K562 (cell line): ENCODE results near the gene PRKAG1. TPM values are rescaled to one million over a fixed set of nuclear protein-coding genes. Genes with fewer than 3 reads are reported as not detected.

Experiments used
- ATAC-seq: fragments of 200-7000 bp; cut with Tn5 transposase; 3 replicates; pipeline ENCODE4 v1.9.1; 2020; ENCODE audit warnings: moderate library complexity
- BruUV-seq: library from RNA; stranded (reverse); fragments of 400-500 nt; replicated peaks from 2 replicates; lab custom pipeline; 2021; lab: Mats Ljungman, UMichigan
- CTCF ChIA-PET: fragments of 300-600 bp; formaldehyde crosslinking; extraction: SDS; loops from one replicate; lab custom pipeline; 2021; ENCODE audit warnings: low intra/inter-chr PET ratio; lab: Yijun Ruan, JAX
- POLR2A ChIA-PET: fragments of 300-600, 350-650 bp; sonication (Branson Sonifier 250); formaldehyde crosslinking; extraction: SDS; loops from one replicate; lab custom pipeline; 2021; ENCODE audit warnings: antibody characterized with exemption, inconsistent platforms; lab: Yijun Ruan, JAX
- DNase-seq, 4 experiments: peaks; one replicate each; pipeline versions ENCODE4 v3.0.0 to v3.0.0-alpha.2; 2011 to 2018; ENCODE audit warnings: low spot score in 3 of 4, mixed read lengths in 3 of 4; ENCODE audit errors: extremely low read depth in 1 of 4
- FAIRE-seq: peaks from 2 replicates; lab custom pipeline; 2011; peaks lifted over from hg19 to GRCh38; lab: Jason Lieb, UNC
- H2AFZ ChIP-seq: 2 replicates; pipeline ENCODE4 v1.6.0; 2011; ENCODE audit warnings: low read depth, low read length, control low read depth, inconsistent platforms
- H3K27ac ChIP-seq: fragments of 200-600 bp; 3 replicates; pipeline ENCODE4 v1.8.0; 2011; ENCODE audit warnings: low read depth, mild to moderate bottlenecking, control low read depth, inconsistent platforms, low read length, moderate library complexity, mixed read lengths; ENCODE audit errors: extremely low read depth
- H3K27me3 ChIP-seq, 2 experiments: fragments of 300-600 bp in 1 of 2; 2 replicates in 1 of 2; 3 replicates in 1 of 2; pipeline versions ENCODE4 v1.6.0 to v1.8.0; 2011; ENCODE audit warnings: inconsistent platforms in 2 of 2, low read length in 2 of 2, mild to moderate bottlenecking in 1 of 2, mixed read lengths in 1 of 2, moderate library complexity in 1 of 2; ENCODE audit not compliant: control insufficient read depth in 2 of 2, insufficient read depth in 2 of 2
- H3K36me3 ChIP-seq: fragments of 300-600 bp; 3 replicates; pipeline ENCODE4 v1.8.0; 2011; ENCODE audit warnings: mild to moderate bottlenecking, low read length, inconsistent platforms; ENCODE audit not compliant: control insufficient read depth, insufficient read depth
- H3K4me1 ChIP-seq, 2 experiments: fragments of 200-600 bp in 1 of 2; replicated peaks in 1 of 2; 2 replicates in 1 of 2; 3 replicates in 1 of 2; pipeline versions ENCODE4 v1.5.1 to v1.8.0; 2011; ENCODE audit warnings: inconsistent platforms in 2 of 2, low read length in 2 of 2, mild to moderate bottlenecking in 1 of 2, mixed read lengths in 1 of 2, moderate library complexity in 1 of 2; ENCODE audit not compliant: control insufficient read depth in 2 of 2, insufficient read depth in 2 of 2
- H3K4me2 ChIP-seq: 2 replicates; pipeline ENCODE4 v1.6.1; 2011; ENCODE audit warnings: low read length, control low read depth, inconsistent platforms, mixed read lengths; ENCODE audit not compliant: insufficient read depth
- H3K4me3 ChIP-seq: fragments of 200-600 bp; sonication (generic), shearing (Covaris generic); 2 replicates; pipeline ENCODE4 v1.5.1; 2016; ENCODE audit warnings: control low read depth, inconsistent platforms
- H3K79me2 ChIP-seq: fragments of 200-600 bp; 3 replicates; pipeline ENCODE4 v1.8.0; 2011; ENCODE audit warnings: low read length, inconsistent platforms; ENCODE audit not compliant: control insufficient read depth, insufficient read depth
- H3K9ac ChIP-seq, 2 experiments: 2 replicates each; pipeline versions ENCODE4 v1.6.0 to v1.6.1; 2011; ENCODE audit warnings: low read depth in 2 of 2, low read length in 2 of 2, control low read depth in 1 of 2, inconsistent platforms in 1 of 2, mild to moderate bottlenecking in 1 of 2, mixed read lengths in 1 of 2; ENCODE audit not compliant: insufficient read depth in 1 of 2
- H3K9me1 ChIP-seq: one replicate; pipeline ENCODE4 v1.6.0; 2011; ENCODE audit warnings: inconsistent platforms, mild to moderate bottlenecking, low read length, moderate library complexity; ENCODE audit not compliant: control insufficient read depth, insufficient read depth
- H3K9me3 ChIP-seq: replicated peaks from 2 replicates; pipeline ENCODE4 v1.5.1; 2011; ENCODE audit warnings: low read depth, low read length, inconsistent platforms; ENCODE audit not compliant: control insufficient read depth, insufficient read depth
- H4K20me1 ChIP-seq: replicated peaks from 2 replicates; pipeline ENCODE4 v1.6.1; 2011; ENCODE audit warnings: low read length, inconsistent platforms, mixed read lengths; ENCODE audit not compliant: control insufficient read depth, insufficient read depth
- BRF1 ChIP-seq: IDR thresholded peaks from 3 replicates; pipeline ENCODE4 v1.6.1; 2011; ENCODE audit warnings: borderline replicate concordance, mild to moderate bottlenecking; ENCODE audit not compliant: insufficient read length; ENCODE audit errors: extremely low read depth
- CBX2 ChIP-seq: fragments of 200-600 bp; sonication (generic); IDR thresholded peaks from one replicate; pipeline ENCODE4 v1.6.1; 2012; ENCODE audit warnings: mild to moderate bottlenecking, low read length, inconsistent platforms; ENCODE audit not compliant: insufficient read depth, poor library complexity, severe bottlenecking
- CHD4 ChIP-seq: fragments of 200-600 bp; sonication (generic); IDR thresholded peaks from 3 replicates; pipeline ENCODE4 v1.6.1; 2012; ENCODE audit warnings: low read depth, mild to moderate bottlenecking, mixed read lengths, low read length, inconsistent platforms; ENCODE audit not compliant: insufficient read depth, insufficient replicate concordance, poor library complexity, severe bottlenecking
- CREB3L1 ChIP-seq: fragments of 450-650 bp; IDR thresholded peaks from 2 replicates; pipeline ENCODE4 v1.6.1; 2014; ENCODE audit warnings: low read depth, mild to moderate bottlenecking, moderate library complexity, borderline replicate concordance
- GABPB1 ChIP-seq: sonication (generic); formaldehyde crosslinking; IDR thresholded peaks from 2 replicates; pipeline ENCODE4 v1.8.0; 2022; ENCODE audit warnings: mild to moderate bottlenecking, missing genetic modification reagents
- JUNB ChIP-seq: fragments of 450-650 bp; formaldehyde crosslinking; conservative IDR thresholded peaks from 2 replicates; pipeline ENCODE4 v1.4.0; 2020; ENCODE audit warnings: mild to moderate bottlenecking
- NR2C2 ChIP-seq, 2 experiments: fragments of 200-800 bp in 1 of 2; sonication (Bioruptor generic) in 1 of 2; sonication (generic) in 1 of 2; formaldehyde crosslinking in 1 of 2; IDR thresholded peaks; 2 replicates each; pipeline versions ENCODE4 v1.6.1 to v1.8.0; 2016 to 2022; ENCODE audit warnings: mild to moderate bottlenecking in 1 of 2, missing compliant biosample characterization in 1 of 2, missing genetic modification characterization in 1 of 2, missing genetic modification reagents in 1 of 2
- POLR2A ChIP-seq: fragments of 450-650 bp; conservative IDR thresholded peaks from 2 replicates; pipeline ENCODE4 v1.6.1; 2016
- YBX1 ChIP-seq: fragments of 450-650 bp; IDR thresholded peaks from 2 replicates; pipeline ENCODE4 v1.7.1; 2016; ENCODE audit warnings: mild to moderate bottlenecking
- ZBTB34 ChIP-seq: fragments of 250-450 bp; sonication (Bioruptor Pico); IDR thresholded peaks from 2 replicates; pipeline ENCODE4 v1.8.0; 2021; ENCODE audit warnings: mild to moderate bottlenecking, moderate library complexity
- ZNF224 ChIP-seq: sonication (generic); formaldehyde crosslinking; IDR thresholded peaks from 2 replicates; pipeline ENCODE4 v1.8.0; 2022; ENCODE audit warnings: mild to moderate bottlenecking, missing genetic modification reagents
- ZNF444 ChIP-seq: fragments of 250-450 bp; sonication (Bioruptor Pico); IDR thresholded peaks from 2 replicates; pipeline ENCODE4 v1.4.0; 2020; ENCODE audit warnings: mild to moderate bottlenecking, moderate library complexity
- ZNF551 ChIP-seq: fragments of 250-450 bp; sonication (Bioruptor Pico); IDR thresholded peaks from 2 replicates; pipeline ENCODE4 v1.5.0; 2021; ENCODE audit warnings: mild to moderate bottlenecking, moderate library complexity
- WGBS: fragments of 100-300 bp; shearing (Covaris generic); methylation state at CpG from one replicate; pipeline ENCODE4 v1.1.6; 2016; ENCODE audit warnings: low coverage, mixed read lengths; ENCODE audit not compliant: insufficient coverage; ENCODE audit errors: missing lambda C conversion rate; 5-methylcytosine and 5-hydroxymethylcytosine counted together
- in situ Hi-C: fragments of 300-500 bp; cut with MboI; formaldehyde crosslinking; loops from 4 replicates; pipeline ENCODE4 v1.15.0; 2018; ENCODE audit warnings: inconsistent platforms, mixed read lengths
- intact Hi-C: fragments of 100-400 bp; cut with micrococcal nuclease; formaldehyde crosslinking; loops from 2 replicates; pipeline ENCODE4 v1.14.2; 2022
- polyA plus RNA-seq, 8 experiments: library from polyadenylated mRNA; depleted of rRNA in 4 of 8; stranded (reverse) in 5 of 8; unstranded in 3 of 8; fragments of >200 nt; fragmentation: Nextera tagmentation in 2 of 8; fragmentation: Illumina TruSeq in 1 of 8; extraction: Ambion mirVana in 2 of 8; extraction: Trizol in 1 of 8; gene quantifications; 2 replicates each; pipeline versions ENCODE4 v1.2.1 to v1.2.3, GENCODE V29; 2011 to 2014; ENCODE audit warnings: inconsistent platforms in 1 of 8, missing spikeins in 1 of 8
- total RNA-seq, 7 experiments: library from RNA; depleted of rRNA in 6 of 7; stranded (reverse); fragments of >200 nt in 6 of 7; fragmentation: Illumina TruSeq in 2 of 7; extraction: Trizol in 2 of 7; gene quantifications; 2 replicates each; pipeline versions ENCODE4 v1.2.1 to v1.2.3, GENCODE V29; 2011 to 2021; ENCODE audit warnings: low replicate concordance in 1 of 7

The PRKAG1 gene
- total and polyA plus RNA-seq, 9 of the 15 experiments (the other 6 are each of a cell fraction or from before 2014, with no cell fraction given) = 51.1 to 126 (median 79.1) TPM

DNA sequence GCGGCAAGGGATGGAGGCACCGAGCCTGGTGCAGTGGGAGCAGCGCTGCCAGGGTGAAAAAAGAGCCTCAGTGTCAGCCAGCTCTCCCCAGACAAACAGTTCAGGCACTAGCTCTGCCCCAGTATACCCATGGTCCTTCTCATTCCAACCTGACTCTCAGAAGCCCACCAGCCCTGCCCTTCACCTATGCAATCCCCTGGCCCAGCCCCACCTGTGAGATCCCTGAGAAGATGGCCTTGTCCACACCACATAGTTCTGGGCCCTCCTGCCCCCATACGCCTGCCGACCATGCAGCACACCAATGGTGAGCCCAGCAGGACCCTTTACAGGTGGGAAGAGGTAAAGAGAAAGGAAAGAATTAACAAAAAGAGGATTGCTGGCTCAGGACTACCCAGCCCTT, 35.5 kb upstream of the PRKAG1 start (continued):
- TF ChIP-seq NR2C2 (CRISPR knock-in tag; IDR thresholded peaks at IDR 0.05) = no peak
- TF ChIP-seq NR2C2 (tag; IDR thresholded peaks at IDR 0.05) = no peak
- TF ChIP-seq YBX1 = no peak
- TF ChIP-seq ZNF224 (CRISPR knock-in tag) = no peak

DNA sequence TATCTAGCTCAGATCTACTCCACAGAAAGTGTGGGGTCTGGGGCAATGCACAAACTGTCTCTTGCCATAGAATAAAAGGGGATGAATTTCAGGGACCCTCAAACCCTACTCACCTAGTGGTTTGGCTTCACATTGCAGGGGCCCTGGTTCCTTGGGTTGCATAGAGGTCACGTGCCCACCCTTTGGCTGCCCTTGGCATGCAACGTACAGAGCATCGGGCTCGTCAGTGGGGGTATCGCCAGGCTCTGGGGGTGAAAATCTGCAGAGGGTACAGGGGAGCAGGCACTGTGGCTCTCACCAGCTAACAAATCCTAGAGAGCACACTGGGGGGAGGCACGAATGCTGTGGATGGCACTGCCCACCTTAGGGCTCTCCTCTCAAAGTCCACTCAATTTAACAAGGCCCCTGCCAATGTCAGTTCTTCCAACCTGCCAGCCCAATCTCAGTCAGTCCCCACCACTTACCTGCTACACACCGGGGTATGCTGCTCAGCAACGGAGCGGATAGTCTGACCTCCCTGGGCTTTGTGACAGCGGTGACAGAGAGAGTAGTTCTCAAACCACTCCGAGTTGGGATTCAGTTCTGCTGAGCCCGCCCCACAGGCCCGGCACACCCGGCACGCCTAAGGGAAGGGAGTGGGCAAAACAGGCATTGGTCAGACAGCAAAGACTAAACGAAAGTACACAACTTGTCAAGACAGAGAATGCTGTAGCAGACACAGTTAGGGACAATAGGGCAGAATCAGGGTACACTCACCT, 34.1 kb upstream of the PRKAG1 start:
- no peak overlapping the region for H3K27ac ChIP-seq
- no peak overlapping the region for H2AFZ ChIP-seq
- intact Hi-C loops = no loop called here
- no peak overlapping the region for H3K9ac ChIP-seq
- DNase-seq (no peak), ATAC-seq (no peak), FAIRE-seq (no peak)
- H3K4me2 ChIP-seq = no peak overlapping the region
- H3K79me2 ChIP-seq = peaks cover 45% of the 10 kb centered on the region
- CTCF ChIA-PET = no interaction called here
- peaks cover 6 to 12% of the 10 kb centered on the region in 2 experiments; a peak in 3 of 5 replicates for H3K4me1 ChIP-seq
- BruUV-seq = no TSS peak
- POLR2A ChIA-PET = interaction anchor here (0.6 to 2.1 kb wide), 2 partner anchors 13 to 17 kb away, joined by 3 to 10 read pairs; partner anchors contain the start of gene RHEBL1
- peaks cover 35% of the 10 kb centered on the region for H4K20me1 ChIP-seq
- in situ Hi-C loops = no loop called here
- H3K9me3 ChIP-seq = no peaks in the 10 kb centered on the region
- 92% methylated on average over 16 of the region's 16 CpGs for WGBS
- H3K36me3 ChIP-seq = peaks cover 86% of the 10 kb centered on the region
- H3K9me1 ChIP-seq = peaks cover 4% of the 10 kb centered on the region
- H3K27me3 ChIP-seq = no peaks in the 10 kb centered on the region
- H3K4me3 ChIP-seq = no peak overlapping the region
- no peak for TF ChIP-seq GABPB1 (CRISPR knock-in tag)
- TF ChIP-seq CHD4 = no peak
- no peak for TF ChIP-seq CREB3L1
- no peak for TF ChIP-seq BRF1
- TF ChIP-seq ZBTB34 = no peak
- TF ChIP-seq JUNB = no peak
- TF ChIP-seq POLR2A = no peak
- TF ChIP-seq ZNF444 (CRISPR knock-in tag) = no peak
- no peak for TF ChIP-seq ZNF551
- TF ChIP-seq CBX2 = no peak
